Erythroblast (primary cell): ENCODE data around the gene MFSD12.

Experiments used
- DNase-seq, 2 experiments: peaks; one replicate each; lab custom pipeline; 2025; lab: John Stamatoyannopoulos, UW
- GATA1 ChIP-seq: IDR thresholded peaks from 2 replicates; pipeline ENCODE4 v1.6.1; 2011; ENCODE audit warnings: low read depth, mild to moderate bottlenecking, control low read depth, low read length, moderate library complexity
- POLR2A ChIP-seq: IDR thresholded peaks from 2 replicates; pipeline ENCODE4 v1.6.1; 2011; ENCODE audit warnings: mild to moderate bottlenecking, low read length

MFSD12 gene

GRCh38 chr19:3523361-3524077, 33.9 kb downstream of the MFSD12 start:
- TF ChIP-seq POLR2A, result no peak
- no peak for TF ChIP-seq GATA1

GRCh38 chr19:3522421-3523360, 34.7 kb downstream of the MFSD12 start:
- no peak for DNase-seq
- TF ChIP-seq GATA1, result no peak

More at GRCh38 chr19:3523361-3524077, 33.9 kb downstream of the MFSD12 start:
- no peak for DNase-seq

GRCh38 chr19:3521104-3521445, 36.3 kb downstream of the MFSD12 start:
- DNase-seq, result peak in 1 of 2 experiments; percentile 65
- TF ChIP-seq POLR2A (no peak), GATA1 (no peak)

- TF ChIP-seq GATA1 (no peak), POLR2A (no peak)
Measured at GRCh38 chr19:3520166-3521103, 37.0 kb downstream of the MFSD12 start.

GRCh38 chr19:3519126-3519525, 38.3 kb downstream of the MFSD12 start:
- TF ChIP-seq POLR2A (no peak), GATA1 (no peak)
- DNase-seq, result no peak

More at GRCh38 chr19:3520166-3521103, 37.0 kb downstream of the MFSD12 start:
- DNase-seq, result peak; percentile 44 to 47

GRCh38 chr19:3518659-3519058, 38.7 kb downstream of the MFSD12 start:
- TF ChIP-seq GATA1 (no peak), POLR2A (no peak)
- DNase-seq, result no peak

- no peak for TF ChIP-seq POLR2A
- TF ChIP-seq GATA1, result no peak
- no peak for DNase-seq
Measured at GRCh38 chr19:3518255-3518654, 39.1 kb downstream of the MFSD12 start.

GRCh38 chr19:3517638-3518037, 39.7 kb downstream of the MFSD12 start:
- no peak for DNase-seq
- TF ChIP-seq POLR2A, result no peak
- no peak for TF ChIP-seq GATA1

GRCh38 chr19:3516675-3517207, 40.6 kb downstream of the MFSD12 start:
- no peak for TF ChIP-seq POLR2A
- no peak for TF ChIP-seq GATA1
- DNase-seq, result no peak

- TF ChIP-seq POLR2A, result no peak
- DNase-seq, result no peak
Measured at GRCh38 chr19:3515891-3516422, 41.4 kb downstream of the MFSD12 start.

GRCh38 chr19:3514930-3515329, 42.5 kb downstream of the MFSD12 start:
- no peak for TF ChIP-seq GATA1
- no peak for TF ChIP-seq POLR2A
- DNase-seq, result no peak

GRCh38 chr19:3513229-3514140, 43.9 kb downstream of the MFSD12 start:
- DNase-seq, result no peak
- no peak for TF ChIP-seq GATA1
- no peak for TF ChIP-seq POLR2A
